GM12892 (cell line): ENCODE results near the gene XRN1.
"Not testable (repeated sequence)": the region's sequence is repeated elsewhere in the genome, so short reads cannot be mapped to it uniquely, and the experiment has no call there.

Source experiments
- DNase-seq: peaks from one replicate; pipeline ENCODE4 v3.0.0; 2011; ENCODE audit not compliant: insufficient read length
- FAIRE-seq: peaks from 2 replicates; lab custom pipeline; 2011; peaks lifted over from hg19 to GRCh38; lab: Jason Lieb, UNC
- POLR2A ChIP-seq: IDR thresholded peaks from 2 replicates; pipeline ENCODE4 v1.6.1; 2011; ENCODE audit warnings: low read depth, low read length, control low read depth
- POLR2AphosphoS5 ChIP-seq: IDR thresholded peaks from 2 replicates; pipeline ENCODE4 v1.6.1; 2011; ENCODE audit warnings: low read depth, low read length, control low read depth
- TAF1 ChIP-seq: IDR thresholded peaks from 2 replicates; pipeline ENCODE4 v1.6.1; 2011; ENCODE audit warnings: low read depth, mild to moderate bottlenecking, control low read depth, low read length, borderline replicate concordance

XRN1 gene

GRCh38 chr3:142315083-142315482 lies 132.8 kb downstream of the XRN1 start:
- no peak for FAIRE-seq
- TF ChIP-seq POLR2AphosphoS5 (no peak), TAF1 (no peak), POLR2A (no peak)
- DNase-seq, result no peak

- DNase-seq (no peak), FAIRE-seq (no peak)
- no peak for TF ChIP-seq TAF1
- TF ChIP-seq POLR2AphosphoS5, result no peak
- TF ChIP-seq POLR2A, result no peak
Observed at GRCh38 chr3:142310439-142310838, 137.4 kb downstream of the XRN1 start.

DNA sequence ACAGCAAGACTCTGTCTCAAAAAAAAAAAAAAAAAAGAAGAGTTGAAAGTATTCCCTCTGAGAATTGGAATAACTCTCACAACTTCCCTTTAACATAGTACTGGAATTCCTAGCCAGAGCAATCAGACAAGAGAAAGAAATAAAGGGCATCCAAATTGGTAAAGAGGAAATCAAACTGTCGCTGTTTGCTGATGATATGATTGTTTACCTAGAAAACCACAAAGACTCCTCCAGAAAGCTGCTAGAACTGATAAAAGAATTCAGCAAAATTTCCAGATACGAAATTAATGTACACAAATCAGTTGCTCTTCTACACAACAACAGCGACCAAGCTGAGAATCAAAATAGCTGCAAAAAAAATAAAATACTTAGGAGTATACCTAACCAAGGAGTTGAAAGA lies 145.0 kb downstream of the XRN1 start:
- not testable (repeated sequence) for DNase-seq, FAIRE-seq

- FAIRE-seq (no peak), DNase-seq (no peak)
- TF ChIP-seq POLR2AphosphoS5, result no peak
- TF ChIP-seq TAF1, result no peak
- no peak for TF ChIP-seq POLR2A
Observed at GRCh38 chr3:142298626-142299025, 149.2 kb downstream of the XRN1 start.

- TF ChIP-seq TAF1, result no peak
- no peak for TF ChIP-seq POLR2AphosphoS5
- TF ChIP-seq POLR2A, result no peak
- no peak for FAIRE-seq
- no peak for DNase-seq
Observed at GRCh38 chr3:142296507-142296906, 151.3 kb downstream of the XRN1 start.

- no peak for FAIRE-seq
- DNase-seq, result no peak
- TF ChIP-seq POLR2AphosphoS5 (no peak), POLR2A (no peak), TAF1 (no peak)
Observed at GRCh38 chr3:142287866-142288638, 159.8 kb downstream of the XRN1 start.

- FAIRE-seq (no peak), DNase-seq (no peak)
- TF ChIP-seq POLR2A (no peak), TAF1 (no peak), POLR2AphosphoS5 (no peak)
Observed at GRCh38 chr3:142285083-142285517, 162.7 kb downstream of the XRN1 start.

- no peak for DNase-seq
- no peak for FAIRE-seq
Observed at GRCh38 chr3:142282503-142282902, 165.3 kb downstream of the XRN1 start.

DNA sequence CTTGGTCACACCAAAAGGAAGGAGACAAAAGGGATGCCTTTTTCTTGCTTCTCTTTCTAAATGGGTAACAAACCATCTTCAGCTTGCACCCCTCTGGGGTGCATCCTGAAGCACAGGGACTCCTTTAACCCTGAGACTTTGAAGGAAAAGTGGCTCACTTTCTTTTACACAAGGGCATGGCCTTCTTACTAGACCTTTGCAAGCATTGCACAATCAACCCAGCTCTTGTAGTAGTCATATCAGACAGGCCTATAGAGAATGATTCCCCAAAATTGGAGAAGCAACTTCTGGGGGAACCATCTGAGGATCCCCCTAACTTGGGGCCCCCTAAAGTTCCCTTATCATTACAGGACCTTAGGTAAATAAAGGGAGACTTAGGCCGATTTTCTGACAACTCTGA lies 166.4 kb downstream of the XRN1 start:
- TF ChIP-seq TAF1 (no peak), POLR2A (no peak), POLR2AphosphoS5 (no peak)
- FAIRE-seq (no peak), DNase-seq (no peak)

More at GRCh38 chr3:142282503-142282902, 165.3 kb downstream of the XRN1 start:
- TF ChIP-seq POLR2A, result no peak
- TF ChIP-seq TAF1, result no peak
- TF ChIP-seq POLR2AphosphoS5, result no peak

GRCh38 chr3:142279965-142280590 lies 167.8 kb downstream of the XRN1 start:
- TF ChIP-seq POLR2AphosphoS5, result no peak
- no peak for TF ChIP-seq TAF1
- no peak for TF ChIP-seq POLR2A
- DNase-seq (peak; percentile 30), FAIRE-seq (peak; percentile 79)

- DNase-seq (no peak), FAIRE-seq (no peak)
- TF ChIP-seq TAF1, result no peak
- TF ChIP-seq POLR2A, result no peak
- TF ChIP-seq POLR2AphosphoS5, result no peak
Observed at GRCh38 chr3:142278451-142278850, 169.4 kb downstream of the XRN1 start.

GRCh38 chr3:142276781-142277180 lies 171.1 kb downstream of the XRN1 start:
- FAIRE-seq, result no peak
- TF ChIP-seq TAF1 (no peak), POLR2AphosphoS5 (no peak), POLR2A (no peak)

GRCh38 chr3:142275856-142276255 lies 172.0 kb downstream of the XRN1 start:
- FAIRE-seq, result no peak
- no peak for DNase-seq
- TF ChIP-seq POLR2AphosphoS5 (no peak), TAF1 (no peak), POLR2A (no peak)

More at GRCh38 chr3:142276781-142277180, 171.1 kb downstream of the XRN1 start:
- no peak for DNase-seq
